ENCODE measurements around the gene POR.
A peak's percentile ranks its signal among the peaks of the same experiment; 100 is the strongest.
"Not testable (repeated sequence)": the region's sequence is repeated elsewhere in the genome, so short reads cannot be mapped to it uniquely, and the experiment has no call there.

POR gene

GRCh38 chr7:75988568-75989499 lies 73.9 kb downstream of the POR start:
- DNase-seq (ENCODE audit: low read depth in 2 of 3, low spot score in 1 of 3): no peak

- DNase-seq (ENCODE audit: low read depth in 2 of 3, low spot score in 1 of 3): no peak
Observed at GRCh38 chr7:75989500-75990388, 74.8 kb downstream of the POR start.

GRCh38 chr7:75991531-75992082 lies 76.7 kb downstream of the POR start:
- DNase-seq (ENCODE audit: low read depth in 2 of 3, low spot score in 1 of 3): no peak

- DNase-seq (ENCODE audit: low read depth in 2 of 3, low spot score in 1 of 3): no peak
Observed at GRCh38 chr7:75992083-75992755, 77.3 kb downstream of the POR start.

GRCh38 chr7:75993689-75994387 lies 78.9 kb downstream of the POR start:
- no peak for DNase-seq (ENCODE audit: low read depth in 2 of 3, low spot score in 1 of 3)

GRCh38 chr7:75994388-75995051 lies 79.6 kb downstream of the POR start, which contains the start of gene TMEM120A:
TMEM120A (minus strand) TSS chr7:75994595; CDS start chr7:75994570, 25 bp downstream.
- peak; percentile 84 to 96 (median 92) for DNase-seq (ENCODE audit: low read depth in 2 of 3, low spot score in 1 of 3)

GRCh38 chr7:75995052-75995471 lies 80.1 kb downstream of the POR start:
- DNase-seq (ENCODE audit: low read depth in 2 of 3, low spot score in 1 of 3): no peak

GRCh38 chr7:75995996-75996395 lies 81.0 kb downstream of the POR start:
- no peak for DNase-seq (ENCODE audit: low read depth in 2 of 3, low spot score in 1 of 3)

GRCh38 chr7:75996476-75996875 lies 81.5 kb downstream of the POR start:
- no peak for DNase-seq (ENCODE audit: low read depth in 2 of 3, low spot score in 1 of 3)

GRCh38 chr7:75998038-75998437 lies 83.1 kb downstream of the POR start:
- DNase-seq (ENCODE audit: low read depth in 2 of 3, low spot score in 1 of 3): no peak

- DNase-seq (ENCODE audit: low read depth in 2 of 3, low spot score in 1 of 3): no peak
Observed at GRCh38 chr7:76000566-76000965, 85.6 kb downstream of the POR start.

GRCh38 chr7:76002139-76002538 lies 87.2 kb downstream of the POR start:
- no peak for DNase-seq (ENCODE audit: low read depth in 2 of 3, low spot score in 1 of 3)

- no peak for DNase-seq (ENCODE audit: low read depth in 2 of 3, low spot score in 1 of 3)
Observed at GRCh38 chr7:76002822-76003221, 87.9 kb downstream of the POR start.

- DNase-seq (ENCODE audit: low read depth in 2 of 3, low spot score in 1 of 3): no peak
Observed at GRCh38 chr7:76003351-76003750, 88.4 kb downstream of the POR start.

GRCh38 chr7:76005004-76005403 lies 90.0 kb downstream of the POR start:
- DNase-seq (ENCODE audit: low read depth in 2 of 3, low spot score in 1 of 3): not testable (repeated sequence)

- DNase-seq (ENCODE audit: low read depth in 2 of 3, low spot score in 1 of 3): no peak
Observed at GRCh38 chr7:76008156-76008687, 93.3 kb downstream of the POR start.

- no peak for DNase-seq (ENCODE audit: low read depth in 2 of 3, low spot score in 1 of 3)
Observed at GRCh38 chr7:76009672-76010600, 95.0 kb downstream of the POR start.

- no peak for DNase-seq (ENCODE audit: low read depth in 2 of 3, low spot score in 1 of 3)
Observed at GRCh38 chr7:76011442-76011861, 96.5 kb downstream of the POR start.
